Spleen (tissue), 7 donors: ENCODE results near the gene C11orf21.

Experiments used
- CTCF ChIP-seq, 11 experiments: fragments of 200-600 bp in 7 of 11; fragments of 450-650 bp in 4 of 11; sonication (generic) in 4 of 11; IDR thresholded peaks in 8 of 11; conservative IDR thresholded peaks in 3 of 11; 1 replicate in 7 of 11; 2 replicates in 4 of 11; pipeline versions ENCODE4 v1.4.0 to v1.8.0; 2016 to 2021; ENCODE audit warnings: antibody characterized with exemption in 11 of 11, inconsistent platforms in 4 of 11, mild to moderate bottlenecking in 1 of 11
- POLR2A ChIP-seq, 3 donors: fragments of 450-650 bp; IDR thresholded peaks; one replicate each; pipeline ENCODE4 v1.5.1; 2017; ENCODE audit warnings: antibody characterized with exemption in 3 of 3, mild to moderate bottlenecking in 1 of 3
- POLR2AphosphoS5 ChIP-seq, 3 donors: sonication (generic); formaldehyde crosslinking; IDR thresholded peaks; one replicate each; pipeline ENCODE4 v1.5.1; 2017; ENCODE audit warnings: antibody characterized with exemption in 3 of 3
- donor health status: DM: no; HTN: no; CAD: no; lungs with moderate emphysema.
- donor health status: DM: no; HTN: no; CAD: no.
- donor health status: DM: no; HTN: no; CAD: no.

- TF ChIP-seq CTCF (IDR thresholded peaks at IDR 0.05 in 8 of 11, conservative IDR thresholded peaks at IDR 0.05 in 3 of 11) (no peak), POLR2A (IDR thresholded peaks at IDR 0.05) (no peak), POLR2AphosphoS5 (IDR thresholded peaks at IDR 0.05) (no peak)
Observed at GRCh38 chr11:2302306-2302895, 683 bp upstream of the C11orf21 start.
